ENCODE results near the gene SIAE.
"Not testable (repeated sequence)": the region's sequence is repeated elsewhere in the genome, so short reads cannot be mapped to it uniquely, and the experiment has no call there.

The SIAE gene

DNA sequence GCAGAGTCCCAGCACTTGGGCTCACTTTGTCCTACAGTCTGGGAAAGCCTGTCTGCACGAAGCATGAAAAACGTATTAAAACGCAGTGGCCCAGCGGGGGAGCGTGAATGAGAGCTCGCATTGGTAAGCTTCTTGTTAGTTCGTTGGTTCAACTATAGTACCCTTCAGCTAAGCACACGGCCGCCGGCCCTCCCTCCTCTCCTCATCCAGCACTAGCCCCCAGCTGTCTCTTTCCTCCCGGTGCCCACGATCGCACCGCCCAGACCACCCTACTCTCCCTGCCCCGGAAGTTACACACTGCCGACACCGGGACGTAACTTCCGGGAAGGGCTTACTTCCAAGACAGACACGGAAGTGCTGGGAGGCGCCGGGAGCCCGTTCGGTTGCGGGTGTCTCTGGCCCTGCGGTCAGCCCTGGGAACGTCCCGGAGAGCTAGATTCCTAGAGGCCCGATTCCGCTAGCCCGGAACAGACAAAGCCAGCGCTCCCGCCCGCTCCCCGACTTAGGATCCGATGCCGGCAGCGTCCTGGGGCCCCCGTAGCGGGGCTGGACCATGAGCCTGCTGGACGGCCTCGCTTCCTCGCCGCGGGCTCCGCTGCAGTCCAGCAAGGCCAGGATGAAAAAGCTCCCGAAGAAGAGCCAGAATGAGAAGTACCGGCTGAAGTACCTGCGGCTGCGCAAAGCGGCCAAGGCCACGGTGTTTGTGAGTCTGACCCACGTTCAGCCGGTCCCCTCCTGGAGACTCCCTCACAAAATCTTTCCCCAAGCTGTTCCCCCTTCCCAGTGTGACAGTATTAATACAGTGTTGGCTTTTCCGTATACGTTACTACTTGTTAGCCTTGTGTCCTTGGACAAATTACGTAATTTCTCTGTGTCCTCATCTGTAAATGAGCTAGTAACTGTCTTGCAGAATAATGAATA is 50.7 kb downstream of the SIAE start, which contains the start of gene TBRG1:
TSS of gene TBRG1 (plus strand) at position 334 of the 921 bp plus-strand sequence. CDS start at position 554, 220 bp downstream.
- DNase-seq = peak; percentile 80 to 91

- DNase-seq = no peak
Measured at GRCh38 chr11:124618863-124619262, 54.7 kb downstream of the SIAE start.

DNA sequence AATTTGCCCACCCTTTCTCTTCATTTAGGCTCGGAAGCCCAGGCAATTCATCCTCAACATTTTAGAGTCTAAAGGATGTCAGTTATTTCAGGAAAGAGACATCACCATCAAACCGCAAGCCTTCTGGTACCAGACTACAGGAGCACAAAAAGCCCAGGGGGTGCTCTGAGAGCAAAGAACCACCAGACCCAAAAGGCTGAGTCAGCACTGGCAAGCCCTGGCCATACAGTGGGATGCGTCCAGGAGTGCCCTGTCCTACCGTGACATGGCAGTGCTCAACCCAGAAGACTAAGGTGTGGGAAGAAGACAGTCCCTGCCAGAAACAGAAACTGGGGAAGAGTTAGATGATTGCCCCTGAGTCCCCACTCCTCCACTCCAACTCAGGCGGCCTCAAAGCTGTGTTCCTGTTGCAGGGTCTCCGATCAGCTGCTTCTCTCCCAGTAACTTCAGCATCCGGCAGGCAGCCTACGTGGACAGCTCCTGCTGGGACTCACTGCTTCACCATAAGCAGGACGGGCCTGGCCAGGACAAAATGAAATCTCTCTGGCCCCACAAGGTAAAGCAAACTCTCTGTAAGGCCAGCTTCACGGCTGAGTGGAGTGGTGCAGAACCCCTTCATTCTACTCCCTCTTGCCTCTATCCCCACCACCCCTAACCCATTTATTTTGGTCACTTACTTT is 60.8 kb downstream of the SIAE start:
- DNase-seq = peak in 1 of 2 experiments; percentile 14

GRCh38 chr11:124612045-124612444 is 61.5 kb downstream of the SIAE start:
- DNase-seq = peak; percentile 70 to 86

- peak; percentile 71 to 89 for DNase-seq
Measured at GRCh38 chr11:124611064-124611463, 62.5 kb downstream of the SIAE start, which contains the start of gene PANX3. Gene PANX3, plus strand, starts transcription at chr11:124611428. Its CDS starts 129 bp downstream, at chr11:124611557.

DNA sequence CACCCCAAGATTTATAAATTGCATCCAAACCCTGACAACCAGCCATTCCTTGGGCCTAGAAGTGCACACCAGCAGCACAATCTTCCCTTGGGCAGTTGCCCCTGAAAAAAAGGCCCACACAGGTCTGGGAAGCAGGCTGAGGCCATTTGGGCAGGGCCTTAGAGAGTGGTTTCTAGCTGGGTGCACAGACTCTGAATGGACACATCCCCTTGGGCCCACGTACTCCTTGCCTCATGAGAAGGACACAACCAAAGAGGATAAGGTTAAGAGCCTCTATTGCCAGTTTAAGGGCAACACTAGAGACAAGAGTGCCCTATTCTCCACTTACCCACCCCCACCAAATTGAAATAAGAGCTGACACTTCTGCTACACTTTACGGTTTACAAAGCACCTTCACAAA is 63.2 kb downstream of the SIAE start:
- DNase-seq = no peak

DNA sequence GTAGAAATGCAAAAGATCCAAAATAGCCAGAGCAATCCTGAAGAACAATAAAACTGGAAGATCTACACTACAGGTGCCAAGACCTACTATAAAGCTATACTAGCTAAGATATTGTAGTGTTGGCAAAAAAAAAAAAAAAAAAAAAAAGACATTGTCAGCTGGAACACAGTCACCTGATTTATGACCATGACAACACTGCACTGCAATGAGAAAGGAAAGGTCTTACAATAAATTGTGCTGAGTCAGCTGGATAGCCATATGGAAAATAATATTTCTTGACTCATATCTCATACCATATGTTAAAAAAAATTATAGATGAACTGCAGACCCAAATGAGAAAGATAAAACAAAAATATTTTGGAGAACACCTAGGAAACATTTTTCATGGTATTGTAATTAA is 65.4 kb downstream of the SIAE start:
- DNase-seq = peak in 1 of 2 experiments; percentile 35

DNA sequence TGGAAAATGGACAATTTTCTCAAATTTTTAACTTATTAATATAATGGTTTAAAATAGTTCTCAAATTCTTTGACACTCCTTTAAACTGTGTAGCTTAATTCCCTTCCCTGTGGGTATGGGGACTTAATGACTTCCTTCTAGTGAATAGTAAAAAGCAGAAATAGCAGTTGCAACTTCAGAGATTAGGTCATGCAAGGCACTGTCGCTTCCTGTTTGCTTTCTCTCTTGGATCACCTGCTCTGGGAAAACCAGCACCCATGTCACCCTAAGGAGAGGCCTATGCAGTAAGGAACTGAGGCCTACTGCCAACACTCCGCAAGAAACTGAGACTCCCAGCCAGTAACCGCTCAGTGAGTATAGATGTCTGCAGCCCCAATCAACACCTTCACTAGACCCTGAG is 67.8 kb downstream of the SIAE start:
- no peak for DNase-seq

DNA sequence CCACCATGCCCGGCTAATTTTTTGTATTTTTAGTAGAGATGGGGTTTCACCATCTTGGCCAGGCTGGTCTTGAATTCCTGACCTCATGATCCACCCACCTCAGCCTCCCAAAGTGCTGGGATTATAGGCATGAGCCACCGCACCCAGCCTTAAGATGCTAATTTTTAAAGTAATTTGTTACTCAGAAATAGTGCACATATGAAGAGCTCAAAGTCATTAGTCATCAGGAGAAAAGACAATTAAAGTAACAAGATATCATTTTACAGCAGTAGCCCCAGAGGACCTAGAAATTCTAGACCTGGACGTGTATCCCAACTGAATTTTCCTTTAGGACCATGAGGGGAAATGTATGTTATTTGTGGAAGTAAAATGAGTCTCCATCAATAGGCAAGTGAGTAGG is 70.8 kb downstream of the SIAE start:
- DNase-seq = not testable (repeated sequence)

DNA sequence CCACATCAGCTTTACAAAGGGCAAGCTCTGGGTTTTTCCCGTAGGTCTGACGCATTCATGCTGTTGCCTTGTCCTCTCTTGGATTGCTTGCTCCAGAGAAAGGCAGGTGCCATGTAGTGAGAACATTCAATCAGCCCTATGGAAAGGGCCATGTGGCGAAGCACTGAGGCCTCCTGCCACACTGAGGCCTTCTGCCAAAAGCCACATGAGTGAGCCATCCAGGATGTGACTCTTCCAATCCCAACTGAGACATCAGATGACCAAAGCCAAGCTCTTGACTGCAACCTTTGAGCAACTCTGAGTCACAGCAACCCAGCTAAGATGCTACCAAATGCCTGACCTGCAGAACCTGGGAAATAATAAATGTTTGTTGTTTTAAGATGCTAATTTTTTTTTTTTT is 71.3 kb downstream of the SIAE start:
- DNase-seq = peak in 1 of 2 experiments; percentile 64

DNA sequence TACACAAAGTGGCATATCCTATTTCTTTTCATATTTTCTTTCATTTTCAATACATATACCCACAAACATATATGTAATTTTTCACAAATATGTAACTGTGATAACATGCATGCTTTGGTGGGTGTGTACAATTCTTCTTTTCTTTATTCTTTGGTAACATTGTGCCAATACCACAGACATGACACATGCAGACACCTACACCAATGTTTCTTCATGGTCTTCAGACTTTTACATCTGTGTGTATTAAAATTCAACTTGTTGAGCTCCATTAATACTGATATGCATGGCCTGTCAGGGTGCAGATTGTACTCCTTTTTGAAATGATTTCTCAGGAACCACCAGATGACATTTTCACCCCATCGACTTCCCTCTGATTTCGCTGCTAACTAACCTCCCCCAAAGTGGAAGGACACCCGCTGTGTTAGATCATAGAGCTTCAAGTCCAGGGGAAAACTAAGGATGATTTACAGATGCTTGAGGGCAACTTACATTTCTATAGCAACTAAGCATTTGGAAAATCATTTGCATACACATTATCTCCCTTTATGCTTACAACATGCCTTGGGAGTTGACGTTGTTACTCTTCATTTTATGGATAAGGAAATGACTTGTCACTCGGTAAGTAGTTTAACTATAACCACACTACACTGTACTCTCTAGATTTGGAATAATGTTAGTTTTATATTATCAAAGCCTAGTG is 72.8 kb downstream of the SIAE start:
- no peak for DNase-seq

DNA sequence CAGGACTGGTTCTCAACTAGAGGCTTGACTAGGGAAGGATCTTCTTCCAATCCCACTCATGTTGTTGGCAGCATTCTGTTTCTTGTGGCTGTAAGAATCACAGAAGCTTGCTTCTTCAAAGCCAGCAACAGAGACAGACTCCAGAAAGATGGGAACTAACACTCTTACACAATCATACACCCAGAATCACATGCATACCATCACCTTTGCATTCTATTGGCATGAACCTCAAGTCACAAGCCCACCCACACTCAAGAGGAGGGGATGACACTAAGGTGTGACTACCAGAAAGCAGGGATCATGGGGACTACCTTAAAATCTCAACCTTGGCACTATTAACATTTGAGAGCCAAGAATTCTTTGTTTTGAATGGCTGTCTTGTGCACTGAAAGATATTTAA is 75.9 kb downstream of the SIAE start:
- no peak for DNase-seq

DNA sequence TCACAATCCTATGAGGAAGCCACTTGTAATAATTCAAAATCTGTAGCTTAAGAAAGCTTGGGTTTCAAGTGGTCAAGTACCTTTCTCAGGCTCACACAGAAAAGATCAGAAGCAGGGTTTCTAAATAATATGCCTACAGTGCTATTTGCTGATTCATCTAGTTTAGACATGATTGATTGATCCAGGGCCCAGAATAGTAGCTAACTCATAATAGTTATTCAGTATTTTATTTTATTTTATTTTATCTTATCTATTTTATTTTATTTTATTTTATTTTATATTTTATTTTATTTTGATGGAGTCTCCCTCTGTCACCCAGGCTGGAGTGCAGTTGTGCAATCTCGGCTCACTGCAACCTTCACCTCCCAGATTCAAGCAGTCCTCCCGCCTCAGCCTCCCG is 78.2 kb downstream of the SIAE start:
- no peak for DNase-seq

- no peak for DNase-seq
Measured at GRCh38 chr11:124592627-124593026, 80.9 kb downstream of the SIAE start.

DNA sequence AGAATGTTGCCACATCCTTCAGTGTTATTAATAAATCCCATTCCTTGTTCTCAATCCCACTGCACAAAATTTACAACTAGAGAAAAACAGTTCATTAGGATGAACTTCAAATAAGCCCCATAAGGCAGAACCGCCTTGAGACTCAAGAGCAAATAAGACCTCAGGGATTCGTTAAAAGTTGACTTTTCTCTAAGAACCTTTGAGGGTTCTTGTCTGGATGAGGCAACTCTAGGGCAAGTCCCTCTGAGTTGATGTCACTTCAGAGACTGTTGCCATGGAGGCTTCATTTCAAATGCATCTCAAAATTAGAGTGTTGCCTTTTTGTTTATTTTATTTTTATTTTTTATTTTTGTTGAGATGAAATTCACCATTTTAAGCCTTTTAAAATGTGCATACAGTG is 82.1 kb downstream of the SIAE start:
- DNase-seq = no peak

DNA sequence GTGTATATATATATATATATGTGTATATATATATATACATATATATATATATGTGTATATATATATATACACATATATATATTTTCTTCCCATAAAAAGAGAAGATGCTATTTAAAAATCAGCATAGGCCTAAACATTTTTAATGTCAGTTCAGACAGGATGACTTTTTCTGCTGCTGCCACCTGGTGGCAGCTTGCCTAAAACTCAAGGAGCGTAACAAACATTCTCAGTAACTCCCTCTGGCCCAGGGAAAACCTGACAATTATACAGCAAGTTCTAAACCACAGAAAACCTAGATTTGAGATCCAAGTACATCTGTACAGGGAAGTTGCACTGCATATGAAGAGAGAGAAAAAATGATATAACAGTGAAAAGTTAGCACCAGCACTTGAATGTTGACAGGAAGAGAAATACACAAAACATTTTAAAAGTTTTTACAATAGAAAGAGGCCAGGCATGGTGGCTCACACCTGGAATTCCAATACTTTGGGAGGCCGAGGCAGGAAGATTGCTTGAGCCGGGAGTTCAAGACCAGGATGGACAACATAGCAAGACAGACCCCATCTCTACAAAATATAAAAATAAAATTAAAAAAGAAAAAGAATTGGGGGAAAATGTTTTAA is 87.2 kb downstream of the SIAE start:
- peak; percentile 42 to 78 for DNase-seq

GRCh38 chr11:124584681-124585372 is 88.7 kb downstream of the SIAE start:
- DNase-seq = no peak

GRCh38 chr11:124583781-124584180 is 89.8 kb downstream of the SIAE start:
- no peak for DNase-seq

Measured in NCI-H446 (cell line).